ENCODE data around the gene MDC1.

GRCh38 chr6:30656513-30656912 is 60.6 kb downstream of the MDC1 start:
- TF ChIP-seq POLR2A (IDR thresholded peaks at IDR 0.05) = no peak
- no peak for TF ChIP-seq CTCF (IDR thresholded peaks at IDR 0.05)
- TF ChIP-seq POLR2AphosphoS5 (IDR thresholded peaks at IDR 0.05) = no peak
- TF ChIP-seq EP300 (IDR thresholded peaks at IDR 0.05) = no peak

Measured in gastroesophageal sphincter (tissue), 3 donors.